Panc1 (cell line): ENCODE data around the gene CNTN4. TPM values are rescaled to one million over a fixed set of nuclear protein-coding genes. Genes with fewer than 3 reads are reported as not detected.

ENCODE experiments used
- ATAC-seq: fragments of 200-7000 bp; cut with Tn5 transposase; 2 replicates; pipeline ENCODE4 v1.9.1; 2020; ENCODE audit warnings: mild to moderate bottlenecking, moderate library complexity
- BruUV-seq: library from RNA; stranded (reverse); fragments of 400-500 nt; replicated peaks from 2 replicates; lab custom pipeline; 2021; lab: Mats Ljungman, UMichigan
- CTCF ChIA-PET: fragments of 300-600 bp; sonication (Branson Sonifier 250); formaldehyde crosslinking; loops from one replicate; lab custom pipeline; 2022; ENCODE audit warnings: antibody characterized with exemption; lab: Charles Lee
- POLR2A ChIA-PET: fragments of 300-600 bp; sonication (Branson Sonifier 250); formaldehyde crosslinking; loops from one replicate; lab custom pipeline; 2022; ENCODE audit warnings: antibody characterized with exemption; lab: Charles Lee
- DNase-seq: peaks from one replicate; pipeline ENCODE4 v3.0.0-alpha.2; 2010; ENCODE audit warnings: low read depth, low spot score
- H3K27ac ChIP-seq: 2 replicates; pipeline ENCODE4 v1.5.1; 2011; ENCODE audit warnings: mild to moderate bottlenecking, low read length, inconsistent platforms
- H3K27me3 ChIP-seq: fragments of 200-500 bp; sonication (Bioruptor generic); 2 replicates; pipeline ENCODE4 v1.6.0; 2014; ENCODE audit warnings: low read length, inconsistent platforms; ENCODE audit not compliant: control insufficient read depth, insufficient read depth
- H3K36me3 ChIP-seq: fragments of 200-500 bp; sonication (Bioruptor generic); 2 replicates; pipeline ENCODE4 v1.5.1; 2014; ENCODE audit warnings: inconsistent platforms, mild to moderate bottlenecking, low read length, moderate library complexity; ENCODE audit not compliant: control insufficient read depth, insufficient read depth
- H3K4me1 ChIP-seq: 2 replicates; pipeline ENCODE4 v1.5.1; 2011; ENCODE audit warnings: inconsistent platforms, mild to moderate bottlenecking, low read length, moderate library complexity; ENCODE audit not compliant: control insufficient read depth, insufficient read depth
- H3K4me3 ChIP-seq, 2 experiments: 2 replicates each; pipeline ENCODE4 v1.5.1; 2011 to 2012; ENCODE audit warnings: low read depth in 2 of 2, low read length in 2 of 2, mild to moderate bottlenecking in 2 of 2, inconsistent platforms in 1 of 2, moderate library complexity in 1 of 2
- H3K9me3 ChIP-seq: fragments of 200-500 bp; sonication (Bioruptor generic); 2 replicates; pipeline ENCODE4 v1.5.1; 2014; ENCODE audit warnings: low read depth, mild to moderate bottlenecking, inconsistent platforms, low read length, moderate library complexity; ENCODE audit not compliant: control insufficient read depth, insufficient read depth
- CTCF ChIP-seq: fragments of 450-650 bp; IDR thresholded peaks from 2 replicates; pipeline ENCODE4 v1.5.1; 2017; ENCODE audit warnings: mild to moderate bottlenecking
- POLR2AphosphoS5 ChIP-seq: IDR thresholded peaks from 2 replicates; pipeline ENCODE4 v1.6.1; 2012; ENCODE audit warnings: mild to moderate bottlenecking, low read depth, low read length, moderate library complexity
- REST ChIP-seq, 2 experiments: IDR thresholded peaks; 2 replicates each; pipeline ENCODE4 v1.6.1; 2011 to 2012; ENCODE audit warnings: low read depth in 2 of 2, control low read depth in 1 of 2, low read length in 1 of 2, mild to moderate bottlenecking in 1 of 2, moderate library complexity in 1 of 2; ENCODE audit not compliant: insufficient read depth in 1 of 2
- SIN3A ChIP-seq: IDR thresholded peaks from 2 replicates; pipeline ENCODE4 v1.6.1; 2012; ENCODE audit warnings: low read depth, mild to moderate bottlenecking, low read length, moderate library complexity, borderline replicate concordance; ENCODE audit not compliant: insufficient read depth
- TCF7L2 ChIP-seq: IDR thresholded peaks from 2 replicates; pipeline ENCODE4 v1.6.1; 2011; ENCODE audit warnings: mild to moderate bottlenecking, low read depth, low read length, inconsistent platforms
- in situ Hi-C: cut with HindIII; loops from 2 replicates; pipeline ENCODE4 v1.10.0; 2016; ENCODE audit warnings: low sequenced_read_pairs, low pct_unique_long_range_greater_than_20kb
- intact Hi-C: fragments of 100-400 bp; cut with micrococcal nuclease; formaldehyde crosslinking; loops from one replicate; pipeline ENCODE4 v1.10.0; 2022; ENCODE audit not compliant: unreplicated experiment
- total RNA-seq: library from RNA; stranded (reverse); gene quantifications from one replicate; pipeline ENCODE4 v1.2.1, GENCODE V29; 2021; ENCODE audit not compliant: unreplicated experiment

The CNTN4 gene
- total RNA-seq, 1 experiment from 2014 or later = not detected

GRCh38 chr3:2153053-2153452 lies 54.4 kb downstream of the CNTN4 start:
- Histone ChIP-seq H3K27me3 (no peaks in the 10 kb centered on the region), H3K4me3 (no peak overlapping the region), H3K27ac (no peak overlapping the region), H3K4me1 (no peaks in the 10 kb centered on the region), H3K9me3 (no peaks in the 10 kb centered on the region), H3K36me3 (no peaks in the 10 kb centered on the region)
- POLR2A ChIA-PET = no interaction called here
- in situ Hi-C loops (no loop called here), intact Hi-C loops (no loop called here)
- no peak for ATAC-seq
- TF ChIP-seq SIN3A (no peak), TCF7L2 (no peak), POLR2AphosphoS5 (no peak), CTCF (no peak), REST (IDR thresholded peaks at IDR 0.05; ENCODE audit: insufficient read depth in 1 of 2, low read depth in 2 of 2, low read length in 1 of 2) (no peak)
- no TSS peak for BruUV-seq
- CTCF ChIA-PET = no interaction called here
- no peak for DNase-seq

- no peak for ATAC-seq
- BruUV-seq = no TSS peak
- ChIA-PET CTCF (no interaction called here), POLR2A (no interaction called here)
- intact Hi-C loops = no loop called here
- Histone ChIP-seq H3K4me1 (no peaks in the 10 kb centered on the region), H3K4me3 (no peak overlapping the region), H3K27me3 (no peaks in the 10 kb centered on the region), H3K36me3 (no peaks in the 10 kb centered on the region), H3K27ac (no peak overlapping the region), H3K9me3 (no peaks in the 10 kb centered on the region)
- in situ Hi-C loops = no loop called here
- TF ChIP-seq REST (IDR thresholded peaks at IDR 0.05; ENCODE audit: insufficient read depth in 1 of 2, low read depth in 2 of 2, low read length in 1 of 2) = no peak
- no peak for TF ChIP-seq POLR2AphosphoS5
- TF ChIP-seq CTCF = no peak
- TF ChIP-seq SIN3A = no peak
- no peak for TF ChIP-seq TCF7L2
- no peak for DNase-seq
These were observed 54.9 kb downstream of the CNTN4 start for GRCh38 chr3:2153547-2153946.
